Stimulated activated naive CD4-positive, alpha-beta T cell (primary cell): Measurements from ENCODE around the gene ADCYAP1.
"Not testable (repeated sequence)": the region's sequence is repeated elsewhere in the genome, so short reads cannot be mapped to it uniquely, and the experiment has no call there.

ENCODE experiments used
- DNase-seq, 6 experiments: peaks; one replicate each; lab custom pipeline; 2025; lab: John Stamatoyannopoulos, UW

Gene ADCYAP1

GRCh38 chr18:904218-905090 lies at the start of gene ADCYAP1:
Gene ADCYAP1, plus strand, starts transcription at chr18:904871. Its CDS starts 516 bp downstream, at chr18:905387.
- no peak for DNase-seq

DNA sequence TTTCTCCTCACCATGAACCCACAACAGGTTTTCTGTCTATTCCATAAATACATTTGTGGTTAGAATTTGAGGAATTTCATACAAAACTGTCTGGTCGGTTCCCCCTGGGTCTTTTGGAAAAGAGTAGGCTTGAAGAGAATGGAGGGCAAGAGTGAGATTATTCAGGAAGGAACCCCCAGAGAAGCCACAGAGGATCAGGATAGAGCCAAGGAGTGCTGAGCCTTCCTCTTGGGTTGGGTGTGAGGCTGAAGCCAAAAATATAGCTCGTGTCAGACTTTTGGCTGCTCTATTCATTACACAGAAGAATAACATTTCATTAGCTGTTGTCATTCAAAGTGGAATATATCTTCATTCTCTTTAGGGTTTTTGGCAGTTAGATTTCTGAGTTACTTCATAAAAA lies 46.7 kb upstream of the ADCYAP1 start:
- DNase-seq, result no peak

DNA sequence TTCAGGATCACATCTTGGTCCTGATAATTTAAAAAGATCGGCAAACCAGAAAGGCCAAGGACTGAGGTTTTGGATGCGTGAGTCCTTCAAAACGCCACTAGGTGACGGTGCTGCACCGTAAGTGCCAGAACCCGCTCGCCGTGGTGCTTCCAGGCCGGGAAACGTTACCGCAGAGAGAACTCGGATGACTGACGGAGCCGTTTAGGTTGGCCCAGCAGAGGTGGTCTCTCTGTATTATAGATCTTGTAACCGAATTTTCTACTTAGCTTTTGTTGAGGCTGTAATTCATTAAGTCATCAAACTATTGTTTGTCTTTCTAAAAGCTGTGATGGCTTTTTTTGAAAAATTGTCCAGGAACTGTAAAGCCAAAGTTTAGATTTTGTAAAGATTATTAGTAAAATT lies 39.8 kb upstream of the ADCYAP1 start:
- peak; percentile 8 to 55 (median 36) for DNase-seq

- no peak for DNase-seq
Measured at GRCh38 chr18:867257-867656, 37.4 kb upstream of the ADCYAP1 start.

GRCh38 chr18:873426-873825 lies 31.2 kb upstream of the ADCYAP1 start:
- not testable (repeated sequence) for DNase-seq

DNA sequence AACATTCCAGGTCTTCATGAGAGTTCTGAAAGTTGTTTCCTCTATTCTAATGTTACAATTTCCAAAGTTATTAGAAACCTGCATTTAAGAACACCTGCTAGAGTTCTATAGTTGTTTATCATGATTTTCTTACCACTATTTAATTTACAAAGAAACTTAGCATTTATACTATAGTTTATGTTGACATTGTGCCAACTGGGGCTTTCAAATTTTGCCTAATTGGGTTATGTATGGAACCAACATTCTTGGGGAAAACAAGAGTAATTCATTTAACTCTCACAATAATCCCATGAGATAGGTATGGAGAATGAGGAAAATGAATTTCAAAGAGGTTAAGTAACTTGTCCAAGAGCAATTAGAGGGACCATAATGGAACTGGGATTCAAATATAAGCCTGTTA lies 28.8 kb upstream of the ADCYAP1 start:
- no peak for DNase-seq

DNA sequence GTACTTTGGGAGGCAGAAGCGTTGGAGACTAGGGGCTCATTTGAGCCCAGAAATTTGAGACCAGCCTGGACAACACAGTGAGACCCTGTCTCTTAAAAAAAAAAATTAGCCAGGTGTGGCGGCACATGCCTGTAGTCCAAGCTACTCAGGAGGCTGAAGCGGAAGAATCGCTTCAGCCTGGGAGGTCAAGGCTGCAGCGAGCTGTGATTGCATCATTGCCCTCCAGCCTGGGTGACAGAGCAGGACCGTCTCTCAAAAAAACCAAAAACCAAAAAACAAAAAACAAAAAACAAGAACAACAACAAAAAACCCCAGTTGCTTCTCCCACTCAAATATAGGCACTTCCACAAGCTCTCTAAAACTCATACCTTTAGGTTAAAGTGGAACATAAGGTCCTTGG lies 27.4 kb upstream of the ADCYAP1 start:
- no peak for DNase-seq

GRCh38 chr18:886076-886475 lies 18.6 kb upstream of the ADCYAP1 start:
- DNase-seq, result no peak

- DNase-seq, result no peak
Measured at GRCh38 chr18:887716-888115, 17.0 kb upstream of the ADCYAP1 start.

GRCh38 chr18:892316-892715 lies 12.4 kb upstream of the ADCYAP1 start:
- DNase-seq, result no peak

GRCh38 chr18:896315-896714 lies 8.4 kb upstream of the ADCYAP1 start:
- no peak for DNase-seq

DNA sequence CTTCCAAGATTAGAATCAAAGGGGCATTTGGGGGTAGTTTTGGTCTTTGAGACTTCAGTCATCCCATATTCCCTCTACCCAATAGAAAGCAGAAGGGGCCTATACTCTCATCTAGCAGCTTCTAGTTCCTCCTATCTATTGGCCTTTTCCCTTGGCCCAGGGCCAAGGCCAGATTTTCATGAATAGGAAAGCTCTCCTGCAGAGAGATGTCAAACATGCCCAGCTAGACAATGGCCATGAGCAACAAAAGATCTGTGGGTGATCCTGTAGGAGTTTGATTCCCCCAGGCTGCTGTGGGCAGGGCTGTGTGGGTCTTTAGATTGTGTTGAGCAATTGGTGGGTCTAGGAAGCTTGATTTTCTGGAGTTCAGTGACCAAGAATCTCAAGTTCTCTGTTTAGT lies 2.9 kb upstream of the ADCYAP1 start:
- no peak for DNase-seq

DNA sequence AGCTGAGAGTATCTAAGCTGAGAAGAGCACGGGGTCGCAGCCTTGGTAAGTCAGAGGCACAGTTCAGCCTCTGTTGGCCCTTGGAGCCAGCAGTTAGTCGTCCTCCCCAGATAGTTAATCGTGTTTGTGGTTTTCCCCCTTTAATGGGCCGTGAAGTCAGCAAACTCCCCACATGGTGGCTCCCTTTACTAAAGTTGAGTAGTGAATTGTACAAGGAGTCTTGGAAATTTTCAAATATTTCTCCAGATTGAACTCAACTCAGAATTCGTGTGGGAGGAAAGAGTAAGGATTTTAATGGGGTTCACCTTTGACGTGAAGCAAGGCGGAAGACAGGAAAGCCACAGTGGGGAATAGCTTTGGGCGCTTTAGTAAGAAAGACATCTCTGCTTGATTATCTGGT lies 2.4 kb upstream of the ADCYAP1 start:
- DNase-seq, result no peak

DNA sequence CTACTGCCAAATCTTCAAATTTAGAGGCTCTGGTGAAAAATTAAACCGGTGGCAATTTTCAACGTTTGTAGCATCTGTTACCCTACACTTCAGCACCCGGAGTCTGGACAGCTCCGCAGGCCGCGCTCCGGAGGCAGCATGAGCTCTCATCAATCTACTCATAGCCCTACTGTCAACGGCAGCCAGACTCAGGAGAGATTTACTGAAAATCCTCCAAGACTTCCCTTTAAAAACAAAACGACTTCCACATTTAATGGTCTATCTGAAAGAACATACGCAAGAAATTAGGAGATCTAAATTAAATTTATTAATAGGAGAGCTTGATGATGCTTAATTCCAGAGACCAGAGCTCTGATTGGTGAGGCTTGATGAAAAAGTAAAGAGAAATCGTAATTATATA lies 970 bp upstream of the ADCYAP1 start:
- DNase-seq, result peak in 2 of 6 experiments; percentile 3 to 16

- no peak for DNase-seq
Measured at GRCh38 chr18:905307-905947, 756 bp downstream of the ADCYAP1 start.

DNA sequence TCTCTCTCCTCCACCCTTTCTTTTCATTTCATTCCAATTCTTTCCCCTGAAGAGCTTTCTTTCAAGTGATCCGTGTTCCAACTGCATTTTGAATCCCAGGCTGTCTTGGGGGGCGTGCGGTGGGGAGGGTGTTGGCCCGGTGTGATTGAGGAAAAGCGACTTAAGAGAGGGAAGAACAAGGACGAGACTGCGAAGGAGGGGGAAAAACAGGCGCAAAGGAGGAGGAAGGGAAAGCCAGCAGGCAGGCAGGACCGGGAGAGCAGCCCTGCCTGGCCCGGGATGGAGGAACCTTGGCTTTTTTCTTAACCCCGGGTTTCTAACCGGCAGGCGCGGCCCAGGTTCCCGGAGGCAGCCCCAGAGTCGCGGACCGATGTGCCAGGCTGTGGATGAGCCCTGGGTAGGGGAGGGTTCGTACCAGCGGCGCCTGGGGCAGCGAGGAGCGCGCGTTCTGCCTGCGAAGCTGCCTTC lies 1.3 kb downstream of the ADCYAP1 start:
- DNase-seq, result no peak

DNA sequence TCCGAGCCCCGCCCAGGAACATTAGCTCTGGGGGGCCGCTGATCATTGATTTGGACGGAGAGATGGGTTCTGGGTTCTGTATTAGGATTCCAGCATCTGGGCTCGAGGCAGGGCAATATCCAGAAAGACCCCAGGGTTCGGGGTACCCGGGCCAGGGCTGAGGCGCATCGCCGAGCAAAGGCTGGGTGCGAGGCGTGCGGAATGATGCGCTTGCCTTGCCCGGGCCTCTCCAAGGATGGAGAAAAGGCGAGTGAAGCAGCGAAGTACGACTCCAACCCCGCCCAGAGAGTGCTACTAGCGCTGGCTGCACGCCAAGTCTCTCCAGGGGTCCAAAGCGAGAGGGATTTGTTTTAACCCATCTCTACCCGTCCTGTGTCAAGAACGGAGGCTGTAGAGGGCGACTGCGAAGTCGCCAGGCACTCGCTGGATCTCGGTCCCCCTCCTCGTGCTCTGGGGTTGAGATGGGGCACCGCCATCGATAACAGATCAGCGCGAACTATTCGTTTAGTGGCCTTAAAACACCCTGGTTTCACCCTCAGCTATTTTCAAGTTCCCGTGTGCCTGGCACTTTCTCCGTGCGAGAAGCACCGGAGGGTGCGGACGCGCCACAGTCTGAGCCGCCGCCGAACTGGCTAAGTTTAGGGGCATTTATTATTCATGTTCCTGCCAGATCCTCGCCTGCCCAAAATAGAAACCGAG lies 1.9 kb downstream of the ADCYAP1 start:
- DNase-seq, result no peak

GRCh38 chr18:907115-907884 lies 2.6 kb downstream of the ADCYAP1 start:
- DNase-seq, result peak in 1 of 6 experiments; percentile 7

DNA sequence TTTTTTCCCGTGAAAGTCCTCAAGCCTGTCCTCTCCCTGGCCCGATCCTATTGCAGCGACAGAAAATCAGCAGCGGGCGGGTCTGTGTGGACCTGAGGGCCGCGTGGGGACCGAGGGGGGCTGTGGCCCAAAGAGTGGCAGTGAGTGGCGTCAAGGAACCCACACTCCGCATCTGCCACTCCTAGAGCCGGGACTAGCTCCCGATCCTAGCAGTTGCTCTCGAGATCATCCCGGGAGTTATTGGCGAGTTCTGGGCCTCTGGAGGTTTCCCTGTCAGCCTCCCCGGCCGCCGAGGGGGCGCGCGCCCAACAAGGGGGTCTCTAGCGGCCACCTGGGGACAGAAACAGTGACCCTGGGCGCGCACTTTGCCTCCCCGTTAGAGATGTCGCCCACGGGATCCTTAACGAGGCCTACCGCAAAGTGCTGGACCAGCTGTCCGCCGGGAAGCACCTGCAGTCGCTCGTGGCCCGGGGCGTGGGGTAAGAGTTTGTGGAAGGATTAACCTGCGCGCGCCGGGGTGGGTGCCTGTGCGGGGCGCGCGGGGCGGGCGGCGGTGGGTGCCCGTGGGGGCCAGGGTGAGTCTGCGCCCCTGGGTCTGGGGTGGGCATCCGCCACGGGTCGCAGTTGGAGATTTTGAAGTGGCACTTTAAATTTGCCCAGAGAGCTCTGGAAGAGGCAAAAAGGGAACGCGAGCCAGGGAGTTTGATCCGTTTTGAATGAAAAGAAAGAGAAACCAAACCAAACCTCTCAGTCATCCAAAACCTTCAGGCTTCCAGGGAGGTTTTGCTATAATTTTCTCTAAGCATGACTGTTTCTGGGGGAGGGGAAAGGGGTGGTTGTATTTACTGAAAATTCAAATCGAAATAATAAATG lies 3.5 kb downstream of the ADCYAP1 start:
- no peak for DNase-seq

DNA sequence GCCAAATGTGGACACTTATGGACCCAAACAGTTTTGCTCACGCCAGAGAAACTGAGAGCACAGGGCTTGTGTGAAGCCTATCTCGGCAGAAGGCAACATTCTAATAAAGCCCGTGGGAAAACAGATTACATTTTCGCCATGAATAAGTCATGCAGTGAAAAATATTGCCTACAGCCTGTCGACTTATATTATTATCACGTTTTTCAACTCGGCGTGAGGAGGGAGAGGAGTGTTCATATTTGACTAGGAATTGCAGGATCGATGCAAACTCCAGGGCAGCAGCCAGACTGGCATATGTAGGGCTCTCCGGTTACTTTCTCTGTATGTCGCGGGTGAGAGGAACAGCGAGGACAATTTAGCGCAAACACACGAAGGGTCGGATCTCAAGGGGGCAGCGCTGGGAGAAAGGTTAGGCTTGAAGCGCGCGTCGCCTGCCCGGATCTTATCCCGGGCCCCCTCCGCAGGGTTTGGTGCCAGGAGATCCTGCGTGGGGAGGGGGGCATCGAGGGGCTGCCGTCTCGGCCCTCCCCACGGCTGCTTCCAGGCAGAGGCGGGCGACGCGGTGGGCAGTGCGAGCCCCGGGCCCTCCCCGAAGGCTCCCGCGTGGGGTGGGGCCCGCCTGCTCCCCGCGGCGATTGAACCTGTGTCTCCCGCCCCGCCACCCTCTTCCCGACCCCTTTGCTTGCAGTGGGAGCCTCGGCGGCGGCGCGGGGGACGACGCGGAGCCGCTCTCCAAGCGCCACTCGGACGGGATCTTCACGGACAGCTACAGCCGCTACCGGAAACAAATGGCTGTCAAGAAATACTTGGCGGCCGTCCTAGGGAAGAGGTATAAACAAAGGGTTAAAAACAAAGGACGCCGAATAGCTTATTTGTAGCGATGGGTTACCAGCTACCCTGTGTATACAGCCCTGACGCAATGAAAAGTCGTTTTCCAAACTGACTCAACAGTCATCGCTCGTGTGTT lies 4.4 kb downstream of the ADCYAP1 start:
- DNase-seq, result no peak
